ENCODE results near the gene TMOD2. TPM values are rescaled to one million over a fixed set of nuclear protein-coding genes. Genes with fewer than 3 reads are reported as not detected.

The TMOD2 gene
- total RNA-seq, 2 donors from 2014 or later: 2.4 to 8.9 TPM

DNA sequence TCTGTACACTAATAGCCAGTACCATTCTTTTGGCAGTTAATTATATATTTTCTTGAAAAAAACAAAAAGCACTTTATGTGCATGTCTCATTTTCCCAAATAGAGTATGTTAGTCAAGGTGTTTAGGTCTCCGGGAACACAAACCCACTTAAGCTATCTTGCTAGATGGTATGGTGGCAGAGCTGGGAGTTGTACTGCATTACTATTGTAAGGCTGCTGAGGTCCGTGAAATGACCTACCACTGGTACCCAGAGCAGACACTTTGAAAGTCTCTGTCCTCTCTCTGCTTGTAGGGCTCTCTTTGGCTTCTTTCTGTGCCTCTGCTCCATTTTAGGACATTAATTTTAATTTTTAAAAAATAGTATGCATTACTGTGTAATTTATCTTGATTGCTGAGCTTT is 86.9 kb downstream of the TMOD2 start:
- H3K4me1 ChIP-seq (replicated peaks): no peaks in the 10 kb centered on the region
- H3K27ac ChIP-seq: no peak overlapping the region
- no peak overlapping the region for H3K4me3 ChIP-seq
- no peaks in the 10 kb centered on the region for H3K9me3 ChIP-seq
- DNase-seq (ENCODE audit: low spot score): no peak
- no peaks in the 10 kb centered on the region for H3K36me3 ChIP-seq
- 73% methylated on average over 2 of the region's 2 CpGs for WGBS
- TF ChIP-seq POLR2A (IDR thresholded peaks at IDR 0.05) (no peak), CTCF (IDR thresholded peaks at IDR 0.05) (no peak), POLR2AphosphoS5 (IDR thresholded peaks at IDR 0.05) (no peak)
- H3K27me3 ChIP-seq (replicated peaks; ENCODE audit: insufficient read depth): no peaks in the 10 kb centered on the region
- intact Hi-C loops (cut with DNase I): no loop called here

- Histone ChIP-seq H3K4me3 (no peak overlapping the region), H3K36me3 (no peaks in the 10 kb centered on the region), H3K27me3 (replicated peaks; ENCODE audit: insufficient read depth) (no peaks in the 10 kb centered on the region), H3K9me3 (no peaks in the 10 kb centered on the region), H3K27ac (no peak overlapping the region), H3K4me1 (replicated peaks) (no peaks in the 10 kb centered on the region)
- WGBS: 42% methylated on average over 4 of the region's 4 CpGs
- no peak for TF ChIP-seq POLR2AphosphoS5 (IDR thresholded peaks at IDR 0.05)
- TF ChIP-seq POLR2A (IDR thresholded peaks at IDR 0.05): no peak
- no peak for TF ChIP-seq CTCF (IDR thresholded peaks at IDR 0.05)
- intact Hi-C loops (cut with DNase I): no loop called here
- no peak for DNase-seq (ENCODE audit: low spot score)
Observed at GRCh38 chr15:51840692-51841091, 89.3 kb downstream of the TMOD2 start.

DNA sequence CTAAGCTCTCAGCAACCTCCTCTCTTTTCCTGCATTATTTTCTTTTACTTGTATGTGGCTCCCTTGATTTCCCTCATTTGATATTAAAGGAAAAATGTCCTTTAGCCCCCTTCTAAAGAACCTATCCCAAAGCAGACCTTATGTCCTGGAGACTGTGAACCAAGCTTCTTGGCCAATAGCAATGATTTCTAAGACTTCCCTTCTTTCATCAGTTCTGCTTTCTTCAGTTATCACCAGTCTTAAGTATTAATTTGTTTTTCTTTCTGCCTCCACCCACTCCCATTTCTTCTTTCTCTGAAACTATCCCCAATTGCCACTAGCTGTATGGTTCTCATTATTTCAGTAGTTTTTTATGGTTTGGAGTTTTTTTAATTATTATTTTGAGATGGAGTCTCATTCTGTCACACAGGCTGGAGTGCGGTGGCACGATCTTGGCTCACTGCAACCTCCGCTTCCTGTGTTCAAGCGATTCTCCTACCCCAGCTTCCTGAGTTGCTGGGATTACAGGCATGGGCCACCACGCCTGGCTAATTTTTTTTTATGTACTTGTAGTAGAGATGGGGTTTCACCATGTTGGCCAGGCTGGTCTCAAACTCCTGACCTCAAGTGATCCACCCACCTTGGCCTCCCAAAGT is 90.1 kb downstream of the TMOD2 start:
- intact Hi-C loops (cut with DNase I): no loop called here

GRCh38 chr15:51842265-51842664 is 90.9 kb downstream of the TMOD2 start:
- Histone ChIP-seq H3K9me3 (no peaks in the 10 kb centered on the region), H3K4me3 (no peak overlapping the region), H3K36me3 (no peaks in the 10 kb centered on the region), H3K27ac (no peak overlapping the region), H3K27me3 (replicated peaks; ENCODE audit: insufficient read depth) (no peaks in the 10 kb centered on the region), H3K4me1 (replicated peaks) (no peaks in the 10 kb centered on the region)
- whole genome bisulfite sequencing: 99% methylated on average over 3 of the region's 3 CpGs
- intact Hi-C loops (cut with DNase I): no loop called here
- DNase-seq (ENCODE audit: low spot score): no peak
- no peak for TF ChIP-seq CTCF (IDR thresholded peaks at IDR 0.05)
- TF ChIP-seq POLR2AphosphoS5 (IDR thresholded peaks at IDR 0.05): no peak
- TF ChIP-seq POLR2A (IDR thresholded peaks at IDR 0.05): no peak

More for the DNA sequence above, 90.1 kb downstream of the TMOD2 start:
- Histone ChIP-seq H3K27me3 (replicated peaks; ENCODE audit: insufficient read depth) (no peaks in the 10 kb centered on the region), H3K4me1 (replicated peaks) (no peaks in the 10 kb centered on the region), H3K27ac (no peak overlapping the region), H3K4me3 (no peak overlapping the region), H3K36me3 (no peaks in the 10 kb centered on the region), H3K9me3 (no peaks in the 10 kb centered on the region)
- DNase-seq (ENCODE audit: low spot score): no peak
- TF ChIP-seq CTCF (IDR thresholded peaks at IDR 0.05) (no peak), POLR2A (IDR thresholded peaks at IDR 0.05) (no peak), POLR2AphosphoS5 (IDR thresholded peaks at IDR 0.05) (no peak)
- 93% methylated on average over 5 of the region's 5 CpGs for WGBS
